Activated CD4-positive, alpha-beta T cell treated with anti-CD3 and anti-CD28 coated beads for 36 hours (primary cell): ENCODE data around the gene SPTBN2. TPM values are rescaled to one million over a fixed set of nuclear protein-coding genes. Genes with fewer than 3 reads are reported as not detected.

Experiments
- ATAC-seq: fragments of 200-7000 bp; cut with Tn5 transposase; one replicate; pipeline ENCODE4 v1.10.0; 2021; ENCODE audit warnings: mild to moderate bottlenecking, moderate library complexity
- CTCF ChIA-PET: fragments of 350-600 bp; sonication (Branson Sonifier 250); formaldehyde crosslinking; loops from one replicate; lab custom pipeline; 2021; ENCODE audit warnings: antibody characterized with exemption; lab: Charles Lee
- POLR2A ChIA-PET: fragments of 350-600 bp; sonication (Branson Sonifier 250); formaldehyde crosslinking; loops from one replicate; lab custom pipeline; 2021; ENCODE audit warnings: antibody characterized with exemption, inconsistent platforms; lab: Charles Lee
- DNase-seq: peaks from one replicate; pipeline ENCODE4 v3.0.0-alpha.2; 2020
- H3K27ac Mint-ChIP-seq: one replicate; pipeline ENCODE4 v1.8.0; 2021; ENCODE audit warnings: mixed read lengths
- H3K27me3 Mint-ChIP-seq: one replicate; pipeline ENCODE4 v1.8.0; 2021; ENCODE audit warnings: mixed read lengths
- H3K36me3 Mint-ChIP-seq: one replicate; pipeline ENCODE4 v1.8.0; 2021; ENCODE audit warnings: low read depth, mixed read lengths
- H3K4me1 Mint-ChIP-seq: one replicate; pipeline ENCODE4 v1.8.0; 2021; ENCODE audit warnings: mixed read lengths
- H3K4me3 Mint-ChIP-seq: one replicate; pipeline ENCODE4 v1.8.0; 2021; ENCODE audit warnings: mild to moderate bottlenecking, moderate library complexity, mixed read lengths
- H3K9me3 Mint-ChIP-seq: one replicate; pipeline ENCODE4 v1.8.0; 2021; ENCODE audit warnings: low read depth, mixed read lengths
- intact Hi-C, 2 experiments: fragments of 100-400 bp; cut with DNase I in 1 of 2; cut with micrococcal nuclease in 1 of 2; formaldehyde crosslinking; loops; one replicate each; pipeline versions ENCODE4 v1.14.2 to v1.15.1; 2022 to 2024; cut with DNase I, micrococcal nuclease
- total RNA-seq, 2 experiments: library from RNA; stranded (reverse); gene quantifications; one replicate each; pipeline ENCODE4 v1.2.3, GENCODE V29; 2021

SPTBN2 gene
- total RNA-seq, 2 experiments from 2014 or later, result 1.3 to 1.6 TPM

DNA sequence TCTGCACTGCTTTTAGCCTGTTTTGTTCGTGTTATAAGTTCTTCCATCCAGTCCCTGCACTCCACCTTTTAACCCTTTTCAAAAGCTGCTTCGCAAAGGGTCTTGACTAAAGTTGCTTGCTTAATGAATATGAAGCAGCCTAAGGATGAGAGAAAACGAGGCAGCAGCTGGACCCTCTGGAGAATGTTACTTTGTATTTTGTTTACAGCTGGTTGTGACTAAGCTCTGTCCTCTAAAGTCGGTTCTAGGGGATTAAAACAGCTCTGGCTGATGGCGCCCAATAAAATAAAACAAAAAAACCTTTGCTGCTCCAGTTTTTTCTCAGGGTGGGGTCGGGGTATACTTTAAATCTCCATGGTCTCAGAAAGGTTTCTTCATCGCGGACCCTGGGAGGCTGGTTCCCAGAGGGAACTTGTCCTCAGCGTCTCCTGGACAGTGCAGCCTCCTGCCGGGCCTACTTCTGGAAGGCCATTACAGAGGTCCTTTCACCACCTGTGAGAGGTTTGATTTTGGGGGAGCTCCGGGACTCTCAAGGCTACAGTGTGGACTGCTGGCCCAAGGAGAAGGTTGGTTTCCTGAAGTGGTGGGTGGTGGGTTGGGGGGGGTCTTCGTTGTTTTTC is 91.3 kb downstream of the SPTBN2 start:
- DNase-seq, result no peak
- H3K4me1 Mint-ChIP-seq, result peaks cover 60% of the 10 kb centered on the region
- intact Hi-C loops, result loop anchor here (1.0 to 10.0 kb wide), 16 partner anchors 18 to 847 kb away; partner anchors contain the start of genes CCDC87 (in 2 of the 2), CCS (in 2 of the 2), ACTN3 (in 1 of the 2) and AIP (in 1 of the 2)
- peak overlapping the region; percentile 89 for H3K4me3 Mint-ChIP-seq
- H3K9me3 Mint-ChIP-seq, result no peaks in the 10 kb centered on the region
- ATAC-seq, result no peak
- CTCF ChIA-PET, result interaction anchor here (0.6 to 3.3 kb wide), 13 partner anchors 9 to 220 kb away, joined by 3 to 32 read pairs (median 4); partner anchors contain the start of genes ACTN3, RBM14 and RBM4B
- H3K36me3 Mint-ChIP-seq, result peaks cover 70% of the 10 kb centered on the region
- no peaks in the 10 kb centered on the region for H3K27me3 Mint-ChIP-seq
- POLR2A ChIA-PET, result interaction anchor here (0.6 to 4.2 kb wide), 16 partner anchors 10 to 790 kb away, joined by 3 to 98 read pairs (median 4); partner anchors contain the start of genes CCDC87, CCS, DPP3 and RBM14
- H3K27ac Mint-ChIP-seq, result peak overlapping the region; percentile 82

DNA sequence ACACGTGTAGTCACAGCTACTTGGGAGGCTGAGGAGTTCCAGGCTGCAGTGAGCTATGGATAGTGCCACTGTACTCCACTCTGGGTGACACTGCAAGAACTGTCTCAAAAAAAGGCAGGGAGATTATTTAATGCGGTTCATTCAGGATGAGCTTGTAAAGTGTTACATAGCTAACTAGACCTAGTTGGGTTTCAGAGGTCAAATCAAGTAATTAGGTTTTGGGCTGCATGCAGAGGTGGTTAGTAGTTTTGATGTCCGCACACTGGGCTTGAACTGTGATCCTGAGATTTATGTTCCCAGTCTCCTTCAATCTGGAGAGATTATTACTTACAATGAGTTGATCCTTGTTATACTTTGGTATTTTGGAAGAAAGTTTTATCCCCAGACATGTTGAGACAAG is 92.6 kb downstream of the SPTBN2 start:
- H3K36me3 Mint-ChIP-seq, result peaks cover 66% of the 10 kb centered on the region
- CTCF ChIA-PET, result interaction anchor here (1.1 to 3.3 kb wide), 3 partner anchors 8 to 14 kb away, joined by 3 to 32 read pairs (median 4); no protein-coding TSS in a partner anchor
- peak overlapping the region; percentile 60 for H3K27ac Mint-ChIP-seq
- ATAC-seq, result no peak
- H3K4me3 Mint-ChIP-seq, result no peak overlapping the region
- intact Hi-C loops, result loop anchor here in 1 of 2 experiments (5.0 to 10.0 kb wide), 2 partner anchors 481 to 848 kb away; partner anchors contain the start of genes AIP and KDM2A
- POLR2A ChIA-PET, result interaction anchor here (3.6 to 4.2 kb wide), 2 partner anchors 12 to 42 kb away, joined by 28 to 98 read pairs; partner anchors contain the start of gene RBM4B
- no peak for DNase-seq
- no peaks in the 10 kb centered on the region for H3K9me3 Mint-ChIP-seq
- no peaks in the 10 kb centered on the region for H3K27me3 Mint-ChIP-seq
- peaks cover 54% of the 10 kb centered on the region for H3K4me1 Mint-ChIP-seq

Other genes starting within 250 kb of the SPTBN2 start
- gene DPP3, start 248.8 kb downstream of the SPTBN2 start, total RNA-seq, result 10 to 100 TPM; 87.1 to 91.9 TPM
- 10 to 100 TPM in 1 of 2 experiments, 1 to 10 TPM in 1; 9.4 to 10.7 TPM for gene BBS1, start 218.6 kb downstream of the SPTBN2 start, total RNA-seq
- 10 to 100 TPM in 1 of 2 experiments, 1 to 10 TPM in 1; 9.7 to 11.3 TPM for gene ZDHHC24, start 183.2 kb downstream of the SPTBN2 start, total RNA-seq
- under 1 TPM; 0.26 to 0.27 TPM for gene ACTN3, start 182.3 kb downstream of the SPTBN2 start, total RNA-seq
- gene CTSF, start 160.6 kb downstream of the SPTBN2 start, total RNA-seq, result 1 to 10 TPM; 1.3 to 2.0 TPM
- gene CCDC87, start 136.2 kb downstream of the SPTBN2 start, total RNA-seq, result under 1 TPM; 0.09 to 0.14 TPM
- gene CCS, start 136.0 kb downstream of the SPTBN2 start, total RNA-seq, result 10 to 100 TPM; 16.3 to 24.0 TPM
- 100 to 1,000 TPM; 122 to 137 TPM for gene RBM14, start 112.6 kb downstream of the SPTBN2 start, total RNA-seq
- gene RBM4, start 90.5 kb downstream of the SPTBN2 start, total RNA-seq, result 100 to 1,000 TPM; 104 to 122 TPM
- 10 to 100 TPM; 14.7 to 14.8 TPM for gene RBM4B, start 51.3 kb downstream of the SPTBN2 start, total RNA-seq
- gene RCE1, start 114.2 kb upstream of the SPTBN2 start, total RNA-seq, result 10 to 100 TPM; 24.9 to 25.6 TPM
- 10 to 100 TPM; 19.2 to 22.7 TPM for gene LRFN4, start 127.8 kb upstream of the SPTBN2 start, total RNA-seq
- 1 to 10 TPM; 9.2 to 9.3 TPM for gene PC, start 229.2 kb upstream of the SPTBN2 start, total RNA-seq
- not detected for gene C11orf86, start 246.1 kb upstream of the SPTBN2 start, total RNA-seq